GM23338 (cell line): ENCODE measurements around the gene GHDC. TPM values are rescaled to one million over a fixed set of nuclear protein-coding genes. Genes with fewer than 3 reads are reported as not detected.

Experiments used
- ATAC-seq: fragments of 200-7000 bp; cut with Tn5 transposase; 3 replicates; pipeline ENCODE4 v1.9.1; 2020
- DNase-seq: peaks from one replicate; pipeline ENCODE4 v3.0.0-alpha.2; 2015; ENCODE audit warnings: low spot score
- H2AFZ ChIP-seq: fragments of 200-600 bp; sonication (generic); 2 replicates; pipeline ENCODE4 v1.8.0; 2016; ENCODE audit warnings: antibody characterized with exemption, mild to moderate bottlenecking, moderate library complexity
- H3F3A ChIP-seq: fragments of 200-600 bp; sonication (generic); replicated peaks from 2 replicates; pipeline ENCODE4 v1.8.0; 2017; ENCODE audit warnings: antibody characterized with exemption, mixed run types, low read depth
- H3K27ac ChIP-seq: fragments of 200-600 bp; sonication (generic); 2 replicates; pipeline ENCODE4 v1.6.1; 2016; ENCODE audit warnings: low read depth
- H3K27me3 ChIP-seq: fragments of 200-600 bp; sonication (generic); 2 replicates; pipeline ENCODE4 v1.8.0; 2016; ENCODE audit warnings: mild to moderate bottlenecking, mixed run types, moderate library complexity; ENCODE audit not compliant: insufficient read depth
- H3K36me3 ChIP-seq: fragments of 200-600 bp; sonication (generic); 2 replicates; pipeline ENCODE4 v1.8.0; 2016; ENCODE audit warnings: mild to moderate bottlenecking; ENCODE audit not compliant: insufficient read depth
- H3K4me1 ChIP-seq: fragments of 200-600 bp; sonication (generic); 2 replicates; pipeline ENCODE4 v1.8.0; 2016; ENCODE audit warnings: mild to moderate bottlenecking, moderate library complexity; ENCODE audit not compliant: insufficient read depth
- H3K4me2 ChIP-seq: fragments of 200-600 bp; sonication (generic); 2 replicates; pipeline ENCODE4 v1.7.1; 2017; ENCODE audit warnings: mixed run types
- H3K4me3 ChIP-seq: fragments of 200-600 bp; sonication (generic); 2 replicates; pipeline ENCODE4 v1.6.1; 2016; ENCODE audit warnings: mixed run types
- H3K79me2 ChIP-seq: fragments of 200-600 bp; sonication (generic); replicated peaks from 2 replicates; pipeline ENCODE4 v1.8.0; 2017; ENCODE audit warnings: mild to moderate bottlenecking; ENCODE audit not compliant: insufficient read depth
- H3K9me2 ChIP-seq: fragments of 200-600 bp; sonication (generic); 2 replicates; pipeline ENCODE4 v1.8.0; 2017; ENCODE audit not compliant: insufficient read depth
- H4K20me1 ChIP-seq: fragments of 200-600 bp; sonication (generic); replicated peaks from 2 replicates; pipeline ENCODE4 v1.8.0; 2017; ENCODE audit warnings: mild to moderate bottlenecking; ENCODE audit not compliant: insufficient read depth
- H3K27ac Mint-ChIP-seq: 2 replicates; pipeline ENCODE4 v1.8.0; 2020; ENCODE audit warnings: inconsistent platforms, mild to moderate bottlenecking, moderate library complexity, mixed read lengths
- H3K27me3 Mint-ChIP-seq: 3 replicates; pipeline ENCODE4 v1.8.0; 2022; ENCODE audit warnings: low read depth, mild to moderate bottlenecking, moderate library complexity, mixed read lengths, inconsistent platforms; ENCODE audit not compliant: insufficient read depth, poor library complexity
- H3K36me3 Mint-ChIP-seq: 3 replicates; pipeline ENCODE4 v1.8.0; 2021; ENCODE audit warnings: low read depth, mild to moderate bottlenecking, inconsistent platforms, moderate library complexity, mixed read lengths
- H3K4me1 Mint-ChIP-seq: 3 replicates; pipeline ENCODE4 v1.8.0; 2020; ENCODE audit warnings: mild to moderate bottlenecking, inconsistent platforms, mixed read lengths
- H3K4me3 Mint-ChIP-seq: 3 replicates; pipeline ENCODE4 v1.8.0; 2021; ENCODE audit warnings: moderate library complexity, mild to moderate bottlenecking, inconsistent platforms, mixed read lengths
- H3K9me3 Mint-ChIP-seq: 3 replicates; pipeline ENCODE4 v1.8.0; 2020; ENCODE audit warnings: moderate library complexity, mild to moderate bottlenecking, inconsistent platforms, mixed read lengths
- CREB1 ChIP-seq: fragments of 250-450 bp; sonication (Bioruptor Pico); IDR thresholded peaks from 2 replicates; pipeline ENCODE4 v1.5.0; 2020; ENCODE audit warnings: low read depth, mild to moderate bottlenecking, moderate library complexity
- EZH2 ChIP-seq: fragments of 200-600 bp; sonication (generic); IDR thresholded peaks from one replicate; pipeline ENCODE4 v1.8.0; 2017; ENCODE audit warnings: antibody characterized with exemption, mild to moderate bottlenecking, low read depth; ENCODE audit not compliant: unreplicated experiment
- EZH2phosphoT487 ChIP-seq: fragments of 200-600 bp; sonication (generic); IDR thresholded peaks from one replicate; pipeline ENCODE4 v1.8.1; 2018; ENCODE audit warnings: antibody characterized with exemption; ENCODE audit not compliant: unreplicated experiment
- JUNB ChIP-seq: IDR thresholded peaks from one replicate; pipeline ENCODE4 v1.6.1; 2016; ENCODE audit warnings: antibody characterized with exemption; ENCODE audit not compliant: unreplicated experiment
- NANOG ChIP-seq: IDR thresholded peaks from 2 replicates; pipeline ENCODE4 v1.6.1; 2016; ENCODE audit warnings: antibody characterized with exemption, borderline replicate concordance
- POLR2AphosphoS5 ChIP-seq: IDR thresholded peaks from 2 replicates; pipeline ENCODE4 v1.6.1; 2016; ENCODE audit warnings: antibody characterized with exemption, low read depth
- REST ChIP-seq: IDR thresholded peaks from one replicate; pipeline ENCODE4 v1.6.1; 2018; ENCODE audit warnings: antibody characterized with exemption; ENCODE audit not compliant: unreplicated experiment
- STAT1 ChIP-seq: IDR thresholded peaks from one replicate; pipeline ENCODE4 v1.6.1; 2016; ENCODE audit warnings: antibody characterized with exemption; ENCODE audit not compliant: unreplicated experiment
- ZNF114 ChIP-seq: fragments of 250-450 bp; sonication (Bioruptor Pico); IDR thresholded peaks from 2 replicates; pipeline ENCODE4 v1.5.0; 2020; ENCODE audit warnings: mild to moderate bottlenecking, moderate library complexity
- ZNF331 ChIP-seq: fragments of 250-450 bp; sonication (Bioruptor Pico); IDR thresholded peaks from 2 replicates; pipeline ENCODE4 v1.5.0; 2020; ENCODE audit warnings: low read depth, mild to moderate bottlenecking, moderate library complexity
- polyA plus RNA-seq: library from polyadenylated mRNA; unstranded; fragments of >200 nt; fragmentation: Nextera tagmentation; extraction: Ambion mirVana; gene quantifications from 2 replicates; pipeline ENCODE4 v1.2.1, GENCODE V29; 2016
- total RNA-seq: library from RNA; depleted of rRNA; stranded (reverse); fragments of >200 nt; shearing (Covaris generic); gene quantifications from 2 replicates; pipeline ENCODE4 v1.2.3, GENCODE V29; 2014
- TF ChIP-seq, protein P1 (sequence below), 2 experiments: fragments of 200-600 bp in 1 of 2; sonication (generic) in 1 of 2; conservative IDR thresholded peaks; 2 replicates each; pipeline versions ENCODE4 v1.5.1 to v1.6.1; 2016 to 2017; ENCODE audit warnings: antibody characterized with exemption in 2 of 2, low read depth in 2 of 2, mild to moderate bottlenecking in 2 of 2, moderate library complexity in 1 of 2
- TF ChIP-seq, protein P2 (sequence below): fragments of 250-450 bp; sonication (Bioruptor Pico); IDR thresholded peaks from 2 replicates; pipeline ENCODE4 v1.5.0; 2020; ENCODE audit warnings: mild to moderate bottlenecking, moderate library complexity
- TF ChIP-seq, protein P3 (sequence below): IDR thresholded peaks from 2 replicates; pipeline ENCODE4 v1.6.1; 2016; ENCODE audit warnings: antibody characterized with exemption

GHDC gene
- total and polyA plus RNA-seq, 2 experiments from 2014 or later, result 4.0 to 13.8 TPM

GRCh38 chr17:42212382-42212781, 18.1 kb upstream of the GHDC start:
- H3K4me1 ChIP-seq, result no peaks in the 10 kb centered on the region
- ATAC-seq (no peak), DNase-seq (no peak)
- no peaks in the 10 kb centered on the region; the same call in 1 of the 2 replicates for H3F3A ChIP-seq
- H3K36me3 ChIP-seq, result peaks cover 24% of the 10 kb centered on the region
- Mint-ChIP-seq H3K36me3 (peaks cover 46% of the 10 kb centered on the region), H3K27me3 (peaks cover 1% of the 10 kb centered on the region), H3K9me3 (no peaks in the 10 kb centered on the region), H3K27ac (no peak overlapping the region), H3K4me1 (no peaks in the 10 kb centered on the region), H3K4me3 (no peak overlapping the region)
- H3K27ac ChIP-seq, result 0 out of 2 replicates have a peak overlapping the region, but pooled peaks have one; percentile 39
- H3K79me2 ChIP-seq, result no peaks in the 10 kb centered on the region
- H3K27me3 ChIP-seq, result no peaks in the 10 kb centered on the region
- TF ChIP-seq NANOG (no peak), JUNB (no peak), EZH2phosphoT487 (no peak), STAT1 (no peak), ZNF331 (CRISPR knock-in tag) (no peak), ZNF114 (CRISPR knock-in tag) (no peak), REST (no peak), EZH2 (no peak), POLR2AphosphoS5 (no peak), CREB1 (no peak)
- TF ChIP-seq, protein P1, sequence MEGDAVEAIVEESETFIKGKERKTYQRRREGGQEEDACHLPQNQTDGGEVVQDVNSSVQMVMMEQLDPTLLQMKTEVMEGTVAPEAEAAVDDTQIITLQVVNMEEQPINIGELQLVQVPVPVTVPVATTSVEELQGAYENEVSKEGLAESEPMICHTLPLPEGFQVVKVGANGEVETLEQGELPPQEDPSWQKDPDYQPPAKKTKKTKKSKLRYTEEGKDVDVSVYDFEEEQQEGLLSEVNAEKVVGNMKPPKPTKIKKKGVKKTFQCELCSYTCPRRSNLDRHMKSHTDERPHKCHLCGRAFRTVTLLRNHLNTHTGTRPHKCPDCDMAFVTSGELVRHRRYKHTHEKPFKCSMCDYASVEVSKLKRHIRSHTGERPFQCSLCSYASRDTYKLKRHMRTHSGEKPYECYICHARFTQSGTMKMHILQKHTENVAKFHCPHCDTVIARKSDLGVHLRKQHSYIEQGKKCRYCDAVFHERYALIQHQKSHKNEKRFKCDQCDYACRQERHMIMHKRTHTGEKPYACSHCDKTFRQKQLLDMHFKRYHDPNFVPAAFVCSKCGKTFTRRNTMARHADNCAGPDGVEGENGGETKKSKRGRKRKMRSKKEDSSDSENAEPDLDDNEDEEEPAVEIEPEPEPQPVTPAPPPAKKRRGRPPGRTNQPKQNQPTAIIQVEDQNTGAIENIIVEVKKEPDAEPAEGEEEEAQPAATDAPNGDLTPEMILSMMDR (conservative IDR thresholded peaks at IDR 0.05; ENCODE audit: low read depth in 2 of 2), result no peak
- TF ChIP-seq, protein P2, sequence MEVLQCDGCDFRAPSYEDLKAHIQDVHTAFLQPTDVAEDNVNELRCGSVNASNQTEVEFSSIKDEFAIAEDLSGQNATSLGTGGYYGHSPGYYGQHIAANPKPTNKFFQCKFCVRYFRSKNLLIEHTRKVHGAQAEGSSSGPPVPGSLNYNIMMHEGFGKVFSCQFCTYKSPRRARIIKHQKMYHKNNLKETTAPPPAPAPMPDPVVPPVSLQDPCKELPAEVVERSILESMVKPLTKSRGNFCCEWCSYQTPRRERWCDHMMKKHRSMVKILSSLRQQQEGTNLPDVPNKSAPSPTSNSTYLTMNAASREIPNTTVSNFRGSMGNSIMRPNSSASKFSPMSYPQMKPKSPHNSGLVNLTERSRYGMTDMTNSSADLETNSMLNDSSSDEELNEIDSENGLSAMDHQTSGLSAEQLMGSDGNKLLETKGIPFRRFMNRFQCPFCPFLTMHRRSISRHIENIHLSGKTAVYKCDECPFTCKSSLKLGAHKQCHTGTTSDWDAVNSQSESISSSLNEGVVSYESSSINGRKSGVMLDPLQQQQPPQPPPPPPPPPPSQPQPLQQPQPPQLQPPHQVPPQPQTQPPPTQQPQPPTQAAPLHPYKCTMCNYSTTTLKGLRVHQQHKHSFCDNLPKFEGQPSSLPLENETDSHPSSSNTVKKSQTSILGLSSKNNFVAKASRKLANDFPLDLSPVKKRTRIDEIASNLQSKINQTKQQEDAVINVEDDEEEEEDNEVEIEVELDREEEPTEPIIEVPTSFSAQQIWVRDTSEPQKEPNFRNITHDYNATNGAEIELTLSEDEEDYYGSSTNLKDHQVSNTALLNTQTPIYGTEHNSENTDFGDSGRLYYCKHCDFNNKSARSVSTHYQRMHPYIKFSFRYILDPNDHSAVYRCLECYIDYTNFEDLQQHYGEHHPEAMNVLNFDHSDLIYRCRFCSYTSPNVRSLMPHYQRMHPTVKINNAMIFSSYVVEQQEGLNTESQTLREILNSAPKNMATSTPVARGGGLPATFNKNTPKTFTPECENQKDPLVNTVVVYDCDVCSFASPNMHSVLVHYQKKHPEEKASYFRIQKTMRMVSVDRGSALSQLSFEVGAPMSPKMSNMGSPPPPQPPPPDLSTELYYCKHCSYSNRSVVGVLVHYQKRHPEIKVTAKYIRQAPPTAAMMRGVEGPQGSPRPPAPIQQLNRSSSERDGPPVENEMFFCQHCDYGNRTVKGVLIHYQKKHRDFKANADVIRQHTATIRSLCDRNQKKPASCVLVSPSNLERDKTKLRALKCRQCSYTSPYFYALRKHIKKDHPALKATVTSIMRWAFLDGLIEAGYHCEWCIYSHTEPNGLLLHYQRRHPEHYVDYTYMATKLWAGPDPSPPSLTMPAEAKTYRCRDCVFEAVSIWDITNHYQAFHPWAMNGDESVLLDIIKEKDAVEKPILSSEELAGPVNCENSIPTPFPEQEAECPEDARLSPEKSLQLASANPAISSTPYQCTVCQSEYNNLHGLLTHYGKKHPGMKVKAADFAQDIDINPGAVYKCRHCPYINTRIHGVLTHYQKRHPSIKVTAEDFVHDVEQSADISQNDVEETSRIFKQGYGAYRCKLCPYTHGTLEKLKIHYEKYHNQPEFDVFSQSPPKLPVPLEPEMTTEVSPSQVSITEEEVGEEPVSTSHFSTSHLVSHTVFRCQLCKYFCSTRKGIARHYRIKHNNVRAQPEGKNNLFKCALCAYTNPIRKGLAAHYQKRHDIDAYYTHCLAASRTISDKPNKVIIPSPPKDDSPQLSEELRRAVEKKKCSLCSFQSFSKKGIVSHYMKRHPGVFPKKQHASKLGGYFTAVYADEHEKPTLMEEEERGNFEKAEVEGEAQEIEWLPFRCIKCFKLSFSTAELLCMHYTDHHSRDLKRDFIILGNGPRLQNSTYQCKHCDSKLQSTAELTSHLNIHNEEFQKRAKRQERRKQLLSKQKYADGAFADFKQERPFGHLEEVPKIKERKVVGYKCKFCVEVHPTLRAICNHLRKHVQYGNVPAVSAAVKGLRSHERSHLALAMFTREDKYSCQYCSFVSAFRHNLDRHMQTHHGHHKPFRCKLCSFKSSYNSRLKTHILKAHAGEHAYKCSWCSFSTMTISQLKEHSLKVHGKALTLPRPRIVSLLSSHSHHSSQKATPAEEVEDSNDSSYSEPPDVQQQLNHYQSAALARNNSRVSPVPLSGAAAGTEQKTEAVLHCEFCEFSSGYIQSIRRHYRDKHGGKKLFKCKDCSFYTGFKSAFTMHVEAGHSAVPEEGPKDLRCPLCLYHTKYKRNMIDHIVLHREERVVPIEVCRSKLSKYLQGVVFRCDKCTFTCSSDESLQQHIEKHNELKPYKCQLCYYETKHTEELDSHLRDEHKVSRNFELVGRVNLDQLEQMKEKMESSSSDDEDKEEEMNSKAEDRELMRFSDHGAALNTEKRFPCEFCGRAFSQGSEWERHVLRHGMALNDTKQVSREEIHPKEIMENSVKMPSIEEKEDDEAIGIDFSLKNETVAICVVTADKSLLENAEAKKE (CRISPR knock-in tag), result no peak
- TF ChIP-seq, protein P3, sequence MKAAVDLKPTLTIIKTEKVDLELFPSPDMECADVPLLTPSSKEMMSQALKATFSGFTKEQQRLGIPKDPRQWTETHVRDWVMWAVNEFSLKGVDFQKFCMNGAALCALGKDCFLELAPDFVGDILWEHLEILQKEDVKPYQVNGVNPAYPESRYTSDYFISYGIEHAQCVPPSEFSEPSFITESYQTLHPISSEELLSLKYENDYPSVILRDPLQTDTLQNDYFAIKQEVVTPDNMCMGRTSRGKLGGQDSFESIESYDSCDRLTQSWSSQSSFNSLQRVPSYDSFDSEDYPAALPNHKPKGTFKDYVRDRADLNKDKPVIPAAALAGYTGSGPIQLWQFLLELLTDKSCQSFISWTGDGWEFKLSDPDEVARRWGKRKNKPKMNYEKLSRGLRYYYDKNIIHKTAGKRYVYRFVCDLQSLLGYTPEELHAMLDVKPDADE, result no peak
- H3K4me3 ChIP-seq, result no peak overlapping the region
- H3K4me2 ChIP-seq, result no peak overlapping the region
- H2AFZ ChIP-seq, result no peak overlapping the region
- no peaks in the 10 kb centered on the region for H3K9me2 ChIP-seq
- peaks cover 2% of the 10 kb centered on the region; the same call in 1 of the 2 replicates for H4K20me1 ChIP-seq
